NB4 (cell line): ENCODE data around the gene CYP2S1.

Experiments
- CTCF ChIP-seq: IDR thresholded peaks from one replicate; pipeline ENCODE4 v1.5.1; 2012; ENCODE audit warnings: low read depth, low read length
- POLR2A ChIP-seq: IDR thresholded peaks from 2 replicates; pipeline ENCODE4 v1.6.1; 2011; ENCODE audit warnings: mild to moderate bottlenecking; ENCODE audit not compliant: insufficient read length; ENCODE audit errors: extremely low read depth

- TF ChIP-seq POLR2A (no peak), CTCF (no peak)
These were observed 39.0 kb upstream of the CYP2S1 start for GRCh38 chr19:41154060-41154459.
